Testis (tissue), 2 donors: ENCODE measurements around the gene UBE3B.

Experiments used
- CTCF ChIP-seq, 3 experiments: fragments of 450-650 bp in 2 of 3; fragments of 200-600 bp in 1 of 3; sonication (generic) in 1 of 3; IDR thresholded peaks; one replicate each; pipeline ENCODE4 v1.5.1; 2016 to 2019; ENCODE audit warnings: antibody characterized with exemption in 3 of 3, mild to moderate bottlenecking in 2 of 3, moderate library complexity in 1 of 3
- POLR2A ChIP-seq: fragments of 450-650 bp; IDR thresholded peaks from one replicate; pipeline ENCODE4 v1.6.1; 2017; ENCODE audit warnings: antibody characterized with exemption, mild to moderate bottlenecking, moderate library complexity

DNA sequence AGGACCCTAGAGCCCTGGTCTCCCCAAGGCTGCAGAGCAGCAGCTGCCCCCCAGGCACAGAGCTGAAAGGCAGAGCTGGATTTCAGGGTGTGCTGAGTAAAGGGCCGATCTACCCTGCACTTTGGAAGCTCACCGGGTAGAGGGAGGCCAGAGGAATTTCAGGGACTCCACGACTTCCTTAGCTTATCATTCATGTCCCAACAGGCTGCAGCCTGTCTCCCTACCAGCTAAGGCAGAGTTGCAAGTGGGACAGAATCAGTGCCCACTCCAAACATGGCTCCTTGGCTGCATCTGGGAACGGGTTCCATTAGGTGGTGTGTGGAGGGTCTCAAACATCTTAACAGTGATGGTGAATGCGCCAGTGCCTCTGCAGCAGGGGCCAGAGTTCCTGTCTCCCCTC, 68.4 kb downstream of the UBE3B start:
- no peak for TF ChIP-seq CTCF (IDR thresholded peaks at IDR 0.05)
- no peak for TF ChIP-seq POLR2A
